ENCODE results near the gene CRADD.
"Not testable (repeated sequence)": the region's sequence is repeated elsewhere in the genome, so short reads cannot be mapped to it uniquely, and the experiment has no call there.

- TF ChIP-seq TAF1 (IDR thresholded peaks at IDR 0.05; ENCODE audit: borderline replicate concordance, low read depth, low read length); POLR2A (IDR thresholded peaks at IDR 0.05; ENCODE audit: low read depth, low read length): not testable (repeated sequence)
Measured at GRCh38 chr12:93929081-93929480, 251.9 kb downstream of the CRADD start.

Data from GM12892 (cell line).